ENCODE measurements around the gene RCOR1. TPM values are rescaled to one million over a fixed set of nuclear protein-coding genes. Genes with fewer than 3 reads are reported as not detected.
"Not testable (repeated sequence)": the region's sequence is repeated elsewhere in the genome, so short reads cannot be mapped to it uniquely, and the experiment has no call there.

Gene RCOR1
- total RNA-seq, 1 donor from 2014 or later = 24.3 TPM

GRCh38 chr14:102558556-102558955 is 33.9 kb upstream of the RCOR1 start:
- no peak overlapping the region for H3K4me3 Mint-ChIP-seq (ENCODE audit: low read depth)
- H3K27ac Mint-ChIP-seq = no peak overlapping the region
- H3K9me3 Mint-ChIP-seq = no peaks in the 10 kb centered on the region
- no peaks in the 10 kb centered on the region for H3K27me3 Mint-ChIP-seq (ENCODE audit: low read depth)
- no peaks in the 10 kb centered on the region for H3K36me3 Mint-ChIP-seq (ENCODE audit: low read depth)
- H3K4me1 Mint-ChIP-seq (ENCODE audit: low read depth) = peaks cover 2% of the 10 kb centered on the region
- intact Hi-C loops (cut with micrococcal nuclease) = no loop called here
- no peak for DNase-seq (ENCODE audit: low spot score)

- Mint-ChIP-seq H3K36me3 (ENCODE audit: low read depth) (no peaks in the 10 kb centered on the region), H3K27ac (no peak overlapping the region), H3K4me3 (ENCODE audit: low read depth) (no peak overlapping the region), H3K27me3 (ENCODE audit: low read depth) (no peaks in the 10 kb centered on the region), H3K4me1 (ENCODE audit: low read depth) (peaks cover 1% of the 10 kb centered on the region), H3K9me3 (no peaks in the 10 kb centered on the region)
- DNase-seq (ENCODE audit: low spot score) = no peak
- intact Hi-C loops (cut with micrococcal nuclease) = no loop called here
Measured at GRCh38 chr14:102560458-102561261, 31.8 kb upstream of the RCOR1 start.

GRCh38 chr14:102565331-102565887 is 27.0 kb upstream of the RCOR1 start:
- intact Hi-C loops (cut with micrococcal nuclease) = no loop called here
- Mint-ChIP-seq H3K27ac (no peak overlapping the region), H3K9me3 (no peaks in the 10 kb centered on the region), H3K27me3 (ENCODE audit: low read depth) (no peaks in the 10 kb centered on the region), H3K4me1 (ENCODE audit: low read depth) (peaks cover 12% of the 10 kb centered on the region), H3K4me3 (ENCODE audit: low read depth) (no peak overlapping the region), H3K36me3 (ENCODE audit: low read depth) (no peaks in the 10 kb centered on the region)
- no peak for DNase-seq (ENCODE audit: low spot score)

GRCh38 chr14:102565959-102566358 is 26.5 kb upstream of the RCOR1 start:
- no peaks in the 10 kb centered on the region for H3K36me3 Mint-ChIP-seq (ENCODE audit: low read depth)

GRCh38 chr14:102568115-102568614 is 24.3 kb upstream of the RCOR1 start:
- intact Hi-C loops (cut with micrococcal nuclease) = no loop called here
- DNase-seq (ENCODE audit: low spot score) = peak; percentile 46
- H3K9me3 Mint-ChIP-seq = no peaks in the 10 kb centered on the region
- peak overlapping the region; percentile 30 for H3K4me3 Mint-ChIP-seq (ENCODE audit: low read depth)
- H3K4me1 Mint-ChIP-seq (ENCODE audit: low read depth) = peaks cover 12% of the 10 kb centered on the region
- H3K27ac Mint-ChIP-seq = peak overlapping the region; percentile 76
- no peaks in the 10 kb centered on the region for H3K27me3 Mint-ChIP-seq (ENCODE audit: low read depth)
- H3K36me3 Mint-ChIP-seq (ENCODE audit: low read depth) = no peaks in the 10 kb centered on the region

More at GRCh38 chr14:102565959-102566358, 26.5 kb upstream of the RCOR1 start:
- H3K4me3 Mint-ChIP-seq (ENCODE audit: low read depth) = no peak overlapping the region
- intact Hi-C loops (cut with micrococcal nuclease) = no loop called here
- H3K4me1 Mint-ChIP-seq (ENCODE audit: low read depth) = peaks cover 12% of the 10 kb centered on the region
- no peak for DNase-seq (ENCODE audit: low spot score)
- H3K27me3 Mint-ChIP-seq (ENCODE audit: low read depth) = no peaks in the 10 kb centered on the region
- no peaks in the 10 kb centered on the region for H3K9me3 Mint-ChIP-seq
- no peak overlapping the region for H3K27ac Mint-ChIP-seq

GRCh38 chr14:102570334-102570995 is 22.0 kb upstream of the RCOR1 start:
- no peaks in the 10 kb centered on the region for H3K9me3 Mint-ChIP-seq

GRCh38 chr14:102571043-102571442 is 21.4 kb upstream of the RCOR1 start:
- Mint-ChIP-seq H3K9me3 (no peaks in the 10 kb centered on the region), H3K27me3 (ENCODE audit: low read depth) (no peaks in the 10 kb centered on the region), H3K4me3 (ENCODE audit: low read depth) (no peak overlapping the region), H3K27ac (no peak overlapping the region), H3K4me1 (ENCODE audit: low read depth) (peaks cover 12% of the 10 kb centered on the region), H3K36me3 (ENCODE audit: low read depth) (no peaks in the 10 kb centered on the region)
- intact Hi-C loops (cut with micrococcal nuclease) = no loop called here
- no peak for DNase-seq (ENCODE audit: low spot score)

More at GRCh38 chr14:102570334-102570995, 22.0 kb upstream of the RCOR1 start:
- H3K27me3 Mint-ChIP-seq (ENCODE audit: low read depth) = no peaks in the 10 kb centered on the region
- H3K4me1 Mint-ChIP-seq (ENCODE audit: low read depth) = peaks cover 14% of the 10 kb centered on the region
- H3K4me3 Mint-ChIP-seq (ENCODE audit: low read depth) = no peak overlapping the region
- H3K36me3 Mint-ChIP-seq (ENCODE audit: low read depth) = no peaks in the 10 kb centered on the region
- DNase-seq (ENCODE audit: low spot score) = no peak
- H3K27ac Mint-ChIP-seq = no peak overlapping the region
- intact Hi-C loops (cut with micrococcal nuclease) = no loop called here

GRCh38 chr14:102571478-102572042 is 20.9 kb upstream of the RCOR1 start:
- intact Hi-C loops (cut with micrococcal nuclease) = no loop called here
- H3K27ac Mint-ChIP-seq = no peak overlapping the region
- no peaks in the 10 kb centered on the region for H3K27me3 Mint-ChIP-seq (ENCODE audit: low read depth)
- peaks cover 12% of the 10 kb centered on the region for H3K4me1 Mint-ChIP-seq (ENCODE audit: low read depth)
- H3K4me3 Mint-ChIP-seq (ENCODE audit: low read depth) = no peak overlapping the region
- H3K9me3 Mint-ChIP-seq = no peaks in the 10 kb centered on the region
- no peaks in the 10 kb centered on the region for H3K36me3 Mint-ChIP-seq (ENCODE audit: low read depth)
- no peak for DNase-seq (ENCODE audit: low spot score)

GRCh38 chr14:102573161-102573560 is 19.3 kb upstream of the RCOR1 start:
- H3K4me1 Mint-ChIP-seq (ENCODE audit: low read depth); H3K4me3 Mint-ChIP-seq (ENCODE audit: low read depth); intact Hi-C loops (cut with micrococcal nuclease); H3K9me3 Mint-ChIP-seq; H3K27ac Mint-ChIP-seq; H3K36me3 Mint-ChIP-seq (ENCODE audit: low read depth); H3K27me3 Mint-ChIP-seq (ENCODE audit: low read depth); DNase-seq (ENCODE audit: low spot score): not testable (repeated sequence)

GRCh38 chr14:102573591-102574046 is 18.8 kb upstream of the RCOR1 start:
- Mint-ChIP-seq H3K27me3 (ENCODE audit: low read depth) (no peaks in the 10 kb centered on the region), H3K4me1 (ENCODE audit: low read depth) (peaks cover 4% of the 10 kb centered on the region), H3K36me3 (ENCODE audit: low read depth) (no peaks in the 10 kb centered on the region), H3K27ac (no peak overlapping the region), H3K4me3 (ENCODE audit: low read depth) (no peak overlapping the region), H3K9me3 (no peaks in the 10 kb centered on the region)
- intact Hi-C loops (cut with micrococcal nuclease) = no loop called here
- no peak for DNase-seq (ENCODE audit: low spot score)

GRCh38 chr14:102574281-102575159 is 17.9 kb upstream of the RCOR1 start:
- no peak overlapping the region for H3K27ac Mint-ChIP-seq
- no peak for DNase-seq (ENCODE audit: low spot score)
- intact Hi-C loops (cut with micrococcal nuclease) = no loop called here
- no peak overlapping the region for H3K4me3 Mint-ChIP-seq (ENCODE audit: low read depth)
- H3K27me3 Mint-ChIP-seq (ENCODE audit: low read depth) = no peaks in the 10 kb centered on the region
- H3K4me1 Mint-ChIP-seq (ENCODE audit: low read depth) = peaks cover 2% of the 10 kb centered on the region
- no peaks in the 10 kb centered on the region for H3K36me3 Mint-ChIP-seq (ENCODE audit: low read depth)
- no peaks in the 10 kb centered on the region for H3K9me3 Mint-ChIP-seq
